ENCODE data around the gene CASS4. TPM values are rescaled to one million over a fixed set of nuclear protein-coding genes. Genes with fewer than 3 reads are reported as not detected.

Gene CASS4
- total RNA-seq, 1 experiment from 2014 or later = not detected

DNA sequence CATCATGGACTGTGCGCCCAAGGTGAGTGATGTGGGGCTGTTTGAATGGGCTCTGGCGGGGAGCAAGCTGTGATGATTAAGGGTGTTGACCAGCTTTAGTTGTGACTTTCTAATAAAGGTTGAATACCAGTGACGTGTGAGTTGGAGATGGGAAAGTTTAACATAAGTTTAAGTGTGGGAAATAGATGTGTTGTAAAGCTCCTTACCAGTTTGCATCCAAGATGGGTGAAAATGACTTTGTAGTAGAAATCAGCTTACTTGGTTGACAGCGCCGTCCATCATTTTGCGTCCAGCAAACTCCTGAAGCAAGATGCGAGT, 372 bp downstream of the CASS4 start:
- WGBS (ENCODE audit: extremely low coverage, insufficient read length, low lambda C conversion rate) = 100% methylated on average over 1 of the region's 7 CpGs
- DNase-seq = no peak
- H2AFZ ChIP-seq (ENCODE audit: low read length) = no peak overlapping the region
- Mint-ChIP-seq H3K36me3 (ENCODE audit: insufficient read depth in 1 of 3, low read depth in 3 of 3) (peaks cover 3 to 13% (median 4%) of the 10 kb centered on the region in 3 experiments; a peak in 5 of 7 replicates), H3K27ac (no peak overlapping the region), H3K4me1 (no peaks in the 10 kb centered on the region), H3K4me3 (no peak overlapping the region), H3K27me3 (ENCODE audit: low read depth) (peaks cover 3% of the 10 kb centered on the region), H3K9me3 (no peaks in the 10 kb centered on the region)
- H2BK15ac ChIP-seq (ENCODE audit: low read depth, low read length) = no peak overlapping the region
- no peak overlapping the region for H2BK5ac ChIP-seq (ENCODE audit: insufficient read length, low read length)
- no peak overlapping the region for H4K5ac ChIP-seq (ENCODE audit: insufficient read length, low read depth, low read length)
- no peak overlapping the region for H3K18ac ChIP-seq (ENCODE audit: insufficient read length, low read depth, low read length)
- no peak overlapping the region for H3K14ac ChIP-seq (ENCODE audit: insufficient read depth, low read length)
- H3K23ac ChIP-seq (ENCODE audit: insufficient read length, low read depth, low read length) = no peak overlapping the region
- TF ChIP-seq, protein P1, sequence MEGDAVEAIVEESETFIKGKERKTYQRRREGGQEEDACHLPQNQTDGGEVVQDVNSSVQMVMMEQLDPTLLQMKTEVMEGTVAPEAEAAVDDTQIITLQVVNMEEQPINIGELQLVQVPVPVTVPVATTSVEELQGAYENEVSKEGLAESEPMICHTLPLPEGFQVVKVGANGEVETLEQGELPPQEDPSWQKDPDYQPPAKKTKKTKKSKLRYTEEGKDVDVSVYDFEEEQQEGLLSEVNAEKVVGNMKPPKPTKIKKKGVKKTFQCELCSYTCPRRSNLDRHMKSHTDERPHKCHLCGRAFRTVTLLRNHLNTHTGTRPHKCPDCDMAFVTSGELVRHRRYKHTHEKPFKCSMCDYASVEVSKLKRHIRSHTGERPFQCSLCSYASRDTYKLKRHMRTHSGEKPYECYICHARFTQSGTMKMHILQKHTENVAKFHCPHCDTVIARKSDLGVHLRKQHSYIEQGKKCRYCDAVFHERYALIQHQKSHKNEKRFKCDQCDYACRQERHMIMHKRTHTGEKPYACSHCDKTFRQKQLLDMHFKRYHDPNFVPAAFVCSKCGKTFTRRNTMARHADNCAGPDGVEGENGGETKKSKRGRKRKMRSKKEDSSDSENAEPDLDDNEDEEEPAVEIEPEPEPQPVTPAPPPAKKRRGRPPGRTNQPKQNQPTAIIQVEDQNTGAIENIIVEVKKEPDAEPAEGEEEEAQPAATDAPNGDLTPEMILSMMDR (conservative IDR thresholded peaks at IDR 0.05) = no peak
- no peak overlapping the region for H3K4ac ChIP-seq (ENCODE audit: low read depth, low read length)
- H3K27ac ChIP-seq (ENCODE audit: insufficient read length, low read depth, low read length) = no peak overlapping the region
- no peak overlapping the region for H2BK12ac ChIP-seq (ENCODE audit: insufficient read length, low read depth, low read length)
- H3K23me2 ChIP-seq (ENCODE audit: insufficient read length, low read depth, low read length, poor library complexity, severe bottlenecking) = no peaks in the 10 kb centered on the region
- H2BK20ac ChIP-seq (ENCODE audit: low read depth, low read length, poor library complexity, severe bottlenecking) = no peak overlapping the region
- H3K79me1 ChIP-seq (ENCODE audit: insufficient read depth, low read depth, low read length, poor library complexity, severe bottlenecking) = no peaks in the 10 kb centered on the region
- no peaks in the 10 kb centered on the region for H3K4me1 ChIP-seq (ENCODE audit: insufficient read depth, low read length)
- no peak overlapping the region for H2BK120ac ChIP-seq (ENCODE audit: low read depth, low read length, poor library complexity, severe bottlenecking)
- H2AK5ac ChIP-seq (ENCODE audit: insufficient read length, low read length) = no peak overlapping the region
- H3K9me3 ChIP-seq (ENCODE audit: control insufficient read depth, low read depth, low read length) = no peaks in the 10 kb centered on the region
- no peak overlapping the region for H4K8ac ChIP-seq (replicated peaks; ENCODE audit: insufficient read length, low read depth, low read length)
- H4K91ac ChIP-seq (ENCODE audit: insufficient read length, low read depth, low read length) = no peak overlapping the region
- no peak overlapping the region for H3T11ph ChIP-seq (ENCODE audit: low read length)
- H4K20me1 ChIP-seq (ENCODE audit: control insufficient read depth, insufficient read depth, insufficient read length) = no peaks in the 10 kb centered on the region
- H3K56ac ChIP-seq (ENCODE audit: insufficient read length, low read depth, low read length) = no peak overlapping the region
- no peak overlapping the region for H3K9ac ChIP-seq (ENCODE audit: extremely low read depth, insufficient read length, low read length)
- no peaks in the 10 kb centered on the region for H3K79me2 ChIP-seq (ENCODE audit: insufficient read depth, low read length)
- H3K27me3 ChIP-seq (ENCODE audit: insufficient read depth, low read length) = no peaks in the 10 kb centered on the region
- H3K4me2 ChIP-seq (ENCODE audit: insufficient read depth, insufficient read length, low read length) = no peak overlapping the region
